AG09309 (cell line): ENCODE results near the gene MATN1.

Experiments used
- DNase-seq: peaks from one replicate; pipeline ENCODE4 v3.0.0-alpha.2; 2010; ENCODE audit warnings: low read depth
- H3K4me3 ChIP-seq: 2 replicates; pipeline ENCODE4 v1.5.1; 2011; ENCODE audit warnings: mild to moderate bottlenecking, low read depth, low read length, moderate library complexity; ENCODE audit not compliant: control insufficient read depth
- TF ChIP-seq, protein P1 (sequence below): IDR thresholded peaks from 2 replicates; pipeline ENCODE4 v1.5.1; 2011; ENCODE audit warnings: mild to moderate bottlenecking, low read depth, low read length, inconsistent platforms; ENCODE audit not compliant: insufficient read depth, control insufficient read depth; ENCODE audit errors: missing control alignments

MATN1 gene

DNA sequence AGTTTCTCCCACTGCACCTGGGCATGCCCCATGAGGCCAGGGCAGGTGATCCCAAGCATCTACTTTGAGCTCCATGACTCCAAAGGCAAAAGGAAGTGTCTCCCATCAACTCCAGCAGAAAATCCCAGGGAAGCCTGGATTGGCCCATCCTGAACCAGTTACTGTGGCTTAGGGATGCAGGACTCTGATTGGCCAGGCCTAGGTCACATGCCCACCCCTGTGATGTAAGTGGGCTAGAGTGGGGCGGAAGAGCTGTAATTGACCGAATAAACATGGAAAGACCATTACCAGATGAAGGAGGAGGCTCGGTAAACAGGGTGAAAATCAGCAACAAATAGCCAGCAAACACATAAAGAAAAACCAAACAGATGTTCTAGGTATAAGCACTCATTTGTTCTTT, 45.2 kb downstream of the MATN1 start:
- no peak overlapping the region for H3K4me3 ChIP-seq
- TF ChIP-seq, protein P1, sequence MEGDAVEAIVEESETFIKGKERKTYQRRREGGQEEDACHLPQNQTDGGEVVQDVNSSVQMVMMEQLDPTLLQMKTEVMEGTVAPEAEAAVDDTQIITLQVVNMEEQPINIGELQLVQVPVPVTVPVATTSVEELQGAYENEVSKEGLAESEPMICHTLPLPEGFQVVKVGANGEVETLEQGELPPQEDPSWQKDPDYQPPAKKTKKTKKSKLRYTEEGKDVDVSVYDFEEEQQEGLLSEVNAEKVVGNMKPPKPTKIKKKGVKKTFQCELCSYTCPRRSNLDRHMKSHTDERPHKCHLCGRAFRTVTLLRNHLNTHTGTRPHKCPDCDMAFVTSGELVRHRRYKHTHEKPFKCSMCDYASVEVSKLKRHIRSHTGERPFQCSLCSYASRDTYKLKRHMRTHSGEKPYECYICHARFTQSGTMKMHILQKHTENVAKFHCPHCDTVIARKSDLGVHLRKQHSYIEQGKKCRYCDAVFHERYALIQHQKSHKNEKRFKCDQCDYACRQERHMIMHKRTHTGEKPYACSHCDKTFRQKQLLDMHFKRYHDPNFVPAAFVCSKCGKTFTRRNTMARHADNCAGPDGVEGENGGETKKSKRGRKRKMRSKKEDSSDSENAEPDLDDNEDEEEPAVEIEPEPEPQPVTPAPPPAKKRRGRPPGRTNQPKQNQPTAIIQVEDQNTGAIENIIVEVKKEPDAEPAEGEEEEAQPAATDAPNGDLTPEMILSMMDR: no peak
- DNase-seq: no peak

DNA sequence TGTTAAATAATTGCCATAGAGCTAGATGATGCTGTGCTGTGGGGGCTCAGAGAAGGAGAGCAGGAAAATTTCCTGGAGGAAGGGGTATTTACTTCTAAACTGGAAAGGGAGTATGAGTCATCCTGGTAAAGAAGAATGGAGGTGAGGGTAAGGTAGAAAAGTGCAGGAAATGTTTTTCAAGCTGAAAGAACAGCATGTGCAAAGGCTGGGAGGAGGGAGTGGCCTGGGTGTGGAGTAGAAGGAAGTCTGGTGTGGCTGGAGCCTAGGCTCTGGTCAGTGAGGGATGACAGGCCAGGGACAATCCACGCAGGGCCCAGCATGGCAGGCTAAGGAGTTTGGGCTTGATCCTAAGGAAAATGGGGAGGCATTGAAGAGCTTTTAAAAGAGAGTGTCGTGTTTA, 45.9 kb downstream of the MATN1 start:
- TF ChIP-seq, protein P1: no peak
- H3K4me3 ChIP-seq: no peak overlapping the region
- no peak for DNase-seq

GRCh38 chr1:30675761-30676160, 47.6 kb downstream of the MATN1 start:
- H3K4me3 ChIP-seq: no peak overlapping the region
- TF ChIP-seq, protein P1: no peak
- peak; percentile 91 for DNase-seq

- TF ChIP-seq, protein P1: no peak
- H3K4me3 ChIP-seq: no peak overlapping the region
- DNase-seq: no peak
Measured at GRCh38 chr1:30675289-30675688, 48.1 kb downstream of the MATN1 start.

DNA sequence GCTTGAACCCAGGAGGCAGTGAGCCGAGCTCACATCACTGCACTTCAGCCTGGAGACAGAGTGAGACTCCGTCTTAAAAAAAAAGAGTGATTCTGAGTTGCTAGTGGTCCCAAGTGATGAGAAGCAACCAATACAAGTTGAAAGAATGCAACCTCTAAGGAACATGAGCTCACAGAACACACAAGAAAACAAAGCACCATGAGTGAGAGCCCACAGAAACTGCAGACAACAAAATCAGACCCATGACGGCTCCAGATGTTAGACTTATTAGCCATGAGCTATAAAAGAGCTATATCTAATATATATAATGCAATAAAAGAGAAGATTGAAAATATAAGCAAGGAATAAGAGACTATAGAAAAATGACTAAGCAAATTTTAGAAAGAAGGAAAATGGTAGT, 50.0 kb downstream of the MATN1 start:
- TF ChIP-seq, protein P1: no peak
- DNase-seq: no peak
- H3K4me3 ChIP-seq: no peak overlapping the region

- TF ChIP-seq, protein P1: no peak
- DNase-seq: no peak
- H3K4me3 ChIP-seq: no peak overlapping the region
Measured at GRCh38 chr1:30672661-30673060, 50.7 kb downstream of the MATN1 start.

GRCh38 chr1:30670240-30671060, 52.9 kb downstream of the MATN1 start:
- H3K4me3 ChIP-seq: no peak overlapping the region
- peak; percentile 47 for DNase-seq
- TF ChIP-seq, protein P1: no peak
